ENCODE data around the gene SRPK3. TPM values are rescaled to one million over a fixed set of nuclear protein-coding genes. Genes with fewer than 3 reads are reported as not detected.

SRPK3 gene
- polyA plus RNA-seq, 3 donors, result 0.01 TPM; not detected in 2

- H3K9me3 ChIP-seq (replicated peaks in 1 of 2; ENCODE audit: control insufficient read depth in 1 of 2, insufficient read depth in 1 of 2, low read length in 2 of 2), result no peaks in the 10 kb centered on the region
- no peak overlapping the region for H3K4me2 ChIP-seq (replicated peaks; ENCODE audit: extremely low read depth, low read length, poor library complexity, severe bottlenecking)
- H3K36me3 ChIP-seq (replicated peaks in 1 of 2; ENCODE audit: control insufficient read depth in 1 of 2, insufficient read depth in 2 of 2, low read length in 2 of 2), result peaks cover 12% of the 10 kb centered on the region in 2 donors
- Mint-ChIP-seq H3K36me3 (peaks cover 10 to 22% of the 10 kb centered on the region in 2 donors), H3K9me3 (peaks cover 0 to 31% (median 9%) of the 10 kb centered on the region in 7 donors), H3K27me3 (ENCODE audit: low read depth in 3 of 3) (peaks cover 6 to 27% (median 17%) of the 10 kb centered on the region in 3 donors), H3K27ac (peak overlapping the region in 1 of 7 donors; percentile 58), H3K4me1 (no peaks in the 10 kb centered on the region), H3K4me3 (no peak overlapping the region)
- H2AFZ ChIP-seq (ENCODE audit: insufficient read depth, low read depth, low read length, poor library complexity, severe bottlenecking), result no peak overlapping the region
- no peaks in the 10 kb centered on the region for H3K4me1 ChIP-seq (ENCODE audit: control insufficient read depth in 1 of 2, insufficient read depth in 2 of 2, low read length in 2 of 2)
- no peak overlapping the region for H3K4me3 ChIP-seq (replicated peaks in 1 of 3; ENCODE audit: low read depth in 2 of 3, low read length in 3 of 3)
- H4K20me1 ChIP-seq (ENCODE audit: insufficient read depth, low read length), result no peaks in the 10 kb centered on the region
- H3K9ac ChIP-seq (ENCODE audit: insufficient read depth, low read length, poor library complexity, severe bottlenecking), result no peak overlapping the region
- H3K79me2 ChIP-seq (ENCODE audit: insufficient read depth, low read length), result no peaks in the 10 kb centered on the region
- DNase-seq, result no peak
- 0% methylated on average over 2 of the region's 14 CpGs for WGBS (ENCODE audit: insufficient coverage)
- no peak overlapping the region for H3K27ac ChIP-seq (ENCODE audit: low read depth in 1 of 2, low read length in 2 of 2)
- no peak for TF ChIP-seq CTCF (IDR thresholded peaks at IDR 0.05)
- no peaks in the 10 kb centered on the region for H3K27me3 ChIP-seq (ENCODE audit: control insufficient read depth in 2 of 2, insufficient read depth in 2 of 2, low read length in 2 of 2)
- intact Hi-C loops (cut with micrococcal nuclease), result no loop called here
Measured at GRCh38 chrX:153802513-153803045, 21.7 kb downstream of the SRPK3 start.

DNA sequence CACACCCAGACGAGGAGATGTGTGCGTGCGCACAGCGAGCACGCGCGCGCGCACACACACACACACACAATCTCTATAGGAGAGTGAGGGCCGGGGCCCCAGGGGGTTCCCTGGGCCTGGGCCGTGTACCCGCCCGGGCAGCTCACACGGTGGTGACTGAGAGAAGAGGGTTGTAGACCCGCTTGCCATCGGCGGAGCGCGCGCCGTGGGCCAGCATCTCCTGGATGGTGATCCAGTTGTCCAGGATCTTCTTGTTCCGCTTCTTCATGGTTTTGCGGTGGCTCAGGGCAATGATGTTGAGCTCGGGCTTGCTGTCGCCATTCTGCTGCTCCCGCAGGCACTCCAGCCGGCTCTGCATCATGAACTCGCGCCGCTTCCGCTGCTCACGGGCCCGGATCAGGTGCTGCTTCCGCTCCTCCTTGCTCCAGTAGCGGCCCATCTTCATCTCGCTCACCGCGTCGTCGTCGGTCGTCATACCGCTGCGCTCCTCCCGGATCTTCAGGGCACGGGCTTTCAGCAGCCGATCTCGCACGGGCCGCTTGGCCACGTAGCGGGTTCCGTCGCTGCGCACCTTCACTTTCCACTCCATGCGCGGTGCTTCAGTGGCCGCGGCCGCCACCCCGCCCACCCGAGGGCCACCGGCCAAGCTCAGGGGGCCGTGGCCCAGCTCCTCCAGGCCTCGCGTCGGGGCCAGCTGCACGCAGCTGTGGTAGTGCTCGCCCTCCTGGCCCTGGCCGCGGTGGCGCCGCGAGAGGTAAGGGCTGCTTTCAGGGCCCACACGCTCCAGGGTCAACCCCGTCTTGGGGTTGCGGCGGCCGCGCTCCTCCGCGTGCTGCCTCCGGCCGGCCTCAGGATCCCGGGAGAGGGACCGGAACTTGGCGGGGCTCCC lies 22.6 kb downstream of the SRPK3 start:
- DNase-seq, result no peak
- H3K27ac Mint-ChIP-seq, result peak overlapping the region in 1 of 7 donors; percentile 9
- H3K79me2 ChIP-seq (ENCODE audit: insufficient read depth, low read length), result no peaks in the 10 kb centered on the region
- intact Hi-C loops (cut with micrococcal nuclease), result no loop called here
- peaks cover 0 to 23% (median 6%) of the 10 kb centered on the region in 7 donors for H3K9me3 Mint-ChIP-seq
- no peak overlapping the region for H2AFZ ChIP-seq (ENCODE audit: insufficient read depth, low read depth, low read length, poor library complexity, severe bottlenecking)
- H3K4me2 ChIP-seq (replicated peaks; ENCODE audit: extremely low read depth, low read length, poor library complexity, severe bottlenecking), result no peak overlapping the region
- no peaks in the 10 kb centered on the region for H3K4me1 ChIP-seq (ENCODE audit: control insufficient read depth in 1 of 2, insufficient read depth in 2 of 2, low read length in 2 of 2)
- peaks cover 6 to 24% (median 17%) of the 10 kb centered on the region in 3 donors for H3K27me3 Mint-ChIP-seq (ENCODE audit: low read depth in 3 of 3)
- WGBS (ENCODE audit: insufficient coverage), result 98% methylated on average over 31 of the region's 87 CpGs
- H4K20me1 ChIP-seq (ENCODE audit: insufficient read depth, low read length), result no peaks in the 10 kb centered on the region
- H3K9me3 ChIP-seq (replicated peaks in 1 of 2; ENCODE audit: control insufficient read depth in 1 of 2, insufficient read depth in 1 of 2, low read length in 2 of 2), result no peaks in the 10 kb centered on the region
- H3K4me1 Mint-ChIP-seq, result no peaks in the 10 kb centered on the region
- H3K9ac ChIP-seq (ENCODE audit: insufficient read depth, low read length, poor library complexity, severe bottlenecking), result no peak overlapping the region
- H3K4me3 Mint-ChIP-seq, result no peak overlapping the region
- no peak for TF ChIP-seq CTCF (IDR thresholded peaks at IDR 0.05)
- H3K4me3 ChIP-seq (replicated peaks in 1 of 3; ENCODE audit: low read depth in 2 of 3, low read length in 3 of 3), result no peak overlapping the region
- no peaks in the 10 kb centered on the region for H3K27me3 ChIP-seq (ENCODE audit: control insufficient read depth in 2 of 2, insufficient read depth in 2 of 2, low read length in 2 of 2)
- peaks cover 3 to 4% of the 10 kb centered on the region in 2 donors for H3K36me3 ChIP-seq (replicated peaks in 1 of 2; ENCODE audit: control insufficient read depth in 1 of 2, insufficient read depth in 2 of 2, low read length in 2 of 2)
- H3K36me3 Mint-ChIP-seq, result peaks cover 6 to 13% of the 10 kb centered on the region in 2 donors
- no peak overlapping the region for H3K27ac ChIP-seq (ENCODE audit: low read depth in 1 of 2, low read length in 2 of 2)

Data from CD14-positive monocyte (primary cell).